Endothelial cell of umbilical vein (primary cell): ENCODE measurements around the gene SMARCA4. TPM values are rescaled to one million over a fixed set of nuclear protein-coding genes. Genes with fewer than 3 reads are reported as not detected.

Experiments
- BruUV-seq: library from RNA; stranded (reverse); fragments of 400-500 nt; replicated peaks from 2 replicates; lab custom pipeline; 2021; lab: Mats Ljungman, UMichigan
- CTCF ChIA-PET: fragments of 300-600, 350-600 bp; sonication (Branson Sonifier 250); formaldehyde crosslinking; loops from one replicate; lab custom pipeline; 2021; ENCODE audit warnings: antibody characterized with exemption, inconsistent platforms; lab: Charles Lee
- POLR2A ChIA-PET: fragments of 300-600, 350-600 bp; sonication (Branson Sonifier 250); formaldehyde crosslinking; loops from one replicate; lab custom pipeline; 2021; ENCODE audit warnings: antibody characterized with exemption, inconsistent platforms; lab: Charles Lee
- DNase-seq: peaks from one replicate; pipeline ENCODE4 v3.0.0-alpha.2; 2011; ENCODE audit warnings: low read depth, low spot score
- FAIRE-seq: peaks from 2 replicates; lab custom pipeline; 2011; peaks lifted over from hg19 to GRCh38; lab: Jason Lieb, UNC
- H2AFZ ChIP-seq: 2 replicates; pipeline ENCODE4 v1.6.0; 2012; ENCODE audit warnings: low read depth, low read length, control low read depth, inconsistent platforms
- H3K27ac ChIP-seq: 2 replicates; pipeline ENCODE4 v1.5.1; 2011; ENCODE audit warnings: low read depth, mild to moderate bottlenecking, control low read depth, low read length, moderate library complexity; ENCODE audit not compliant: insufficient read depth
- H3K27me3 ChIP-seq, 2 experiments: 2 replicates each; pipeline versions ENCODE4 v1.6.0 to v1.6.1; 2011; ENCODE audit warnings: low read length in 2 of 2, mixed read lengths in 1 of 2; ENCODE audit not compliant: control insufficient read depth in 2 of 2, insufficient read depth in 2 of 2
- H3K36me3 ChIP-seq, 2 experiments: 2 replicates in 1 of 2; 3 replicates in 1 of 2; pipeline ENCODE4 v1.5.1; 2011; ENCODE audit warnings: low read length in 2 of 2, mild to moderate bottlenecking in 1 of 2, moderate library complexity in 1 of 2; ENCODE audit not compliant: control insufficient read depth in 2 of 2, insufficient read depth in 2 of 2; ENCODE audit errors: extremely low read depth in 1 of 2
- H3K4me1 ChIP-seq: 3 replicates; pipeline ENCODE4 v1.5.1; 2011; ENCODE audit warnings: mild to moderate bottlenecking, low read length; ENCODE audit not compliant: control insufficient read depth, insufficient read depth; ENCODE audit errors: extremely low read depth
- H3K4me2 ChIP-seq: 2 replicates; pipeline ENCODE4 v1.6.1; 2011; ENCODE audit warnings: low read length, control low read depth, mixed read lengths; ENCODE audit not compliant: insufficient read depth
- H3K4me3 ChIP-seq, 3 experiments: fragments of 200-600 bp in 1 of 3; sonication (generic), shearing (Covaris generic) in 1 of 3; replicated peaks in 1 of 3; 2 replicates each; pipeline ENCODE4 v1.5.1; 2011 to 2016; ENCODE audit warnings: control low read depth in 3 of 3, low read length in 3 of 3, mild to moderate bottlenecking in 2 of 3, inconsistent platforms in 1 of 3, low read depth in 1 of 3, moderate library complexity in 1 of 3; ENCODE audit not compliant: insufficient read depth in 1 of 3
- H3K79me2 ChIP-seq: 2 replicates; pipeline ENCODE4 v1.6.0; 2012; ENCODE audit warnings: low read length, inconsistent platforms; ENCODE audit not compliant: control insufficient read depth, insufficient read depth
- H3K9ac ChIP-seq: replicated peaks from 2 replicates; pipeline ENCODE3; 2011; ENCODE audit warnings: low read length, control low read depth; ENCODE audit not compliant: insufficient read depth; ENCODE audit errors: extremely low read depth
- H3K9me1 ChIP-seq: replicated peaks from 3 replicates; pipeline ENCODE4 v1.6.0; 2011; ENCODE audit warnings: mild to moderate bottlenecking, low read length; ENCODE audit not compliant: control insufficient read depth, insufficient read depth; ENCODE audit errors: extremely low read depth
- H3K9me3 ChIP-seq: replicated peaks from 2 replicates; pipeline ENCODE4 v1.5.1; 2012; ENCODE audit warnings: low read length, inconsistent platforms; ENCODE audit not compliant: control insufficient read depth, insufficient read depth
- H4K20me1 ChIP-seq: replicated peaks from 2 replicates; pipeline ENCODE3; 2011; ENCODE audit warnings: mild to moderate bottlenecking, low read length; ENCODE audit not compliant: control insufficient read depth, insufficient read depth; ENCODE audit errors: extremely low read depth
- EZH2 ChIP-seq: IDR thresholded peaks from 2 replicates; pipeline ENCODE4 v1.6.1; 2012; ENCODE audit warnings: borderline replicate concordance, low read depth, mild to moderate bottlenecking, moderate library complexity, low read length, inconsistent platforms; ENCODE audit not compliant: severe bottlenecking
- FOS ChIP-seq: IDR thresholded peaks from 2 replicates; pipeline ENCODE4 v1.6.1; 2011; ENCODE audit warnings: mild to moderate bottlenecking, low read length, moderate library complexity, borderline replicate concordance; ENCODE audit not compliant: insufficient read depth
- GATA2 ChIP-seq: IDR thresholded peaks from 2 replicates; pipeline ENCODE4 v1.7.0; 2011; ENCODE audit warnings: low read depth, mild to moderate bottlenecking, moderate library complexity, mixed read lengths, low read length; ENCODE audit not compliant: insufficient read length, insufficient read depth
- JUN ChIP-seq: IDR thresholded peaks from 2 replicates; pipeline ENCODE4 v1.6.1; 2011; ENCODE audit warnings: borderline replicate concordance, low read depth; ENCODE audit not compliant: insufficient read length, insufficient read depth
- MAX ChIP-seq: IDR thresholded peaks from 2 replicates; pipeline ENCODE4 v1.6.1; 2011; ENCODE audit not compliant: insufficient read depth, insufficient read length
- MYC ChIP-seq: IDR thresholded peaks from one replicate; pipeline ENCODE4 v1.6.1; 2011; ENCODE audit warnings: mild to moderate bottlenecking, low read depth, low read length
- POLR2A ChIP-seq: IDR thresholded peaks from 2 replicates; pipeline ENCODE4 v1.6.1; 2012; ENCODE audit warnings: low read depth, mild to moderate bottlenecking, control low read depth, low read length
- POLR2AphosphoS5 ChIP-seq: IDR thresholded peaks from 2 replicates; pipeline ENCODE4 v1.6.1; 2012; ENCODE audit warnings: low read depth, mild to moderate bottlenecking, control low read depth, low read length, moderate library complexity; ENCODE audit not compliant: insufficient read depth
- dilution Hi-C: fragments of 300-500 bp; cut with MboI; formaldehyde crosslinking; loops from one replicate; pipeline ENCODE4 v1.15.0; 2019; ENCODE audit warnings: low sequenced_read_pairs; ENCODE audit not compliant: extremely low pct_ligation_motif_present
- intact Hi-C: fragments of 100-400 bp; cut with micrococcal nuclease; formaldehyde crosslinking; loops from one replicate; pipeline ENCODE4 v1.10.0; 2022
- polyA plus RNA-seq, 4 experiments: library from polyadenylated mRNA; depleted of rRNA in 3 of 4; stranded (reverse) in 3 of 4; unstranded in 1 of 4; fragments of >200 nt; gene quantifications; 2 replicates each; pipeline versions ENCODE4 v1.2.1 to v1.2.3, GENCODE V29; 2011 to 2012; ENCODE audit warnings: missing spikeins in 1 of 4
- total RNA-seq: library from RNA; stranded (reverse); gene quantifications from 2 replicates; pipeline ENCODE4 v1.2.3, GENCODE V29; 2021
- TF ChIP-seq, protein P1 (sequence below), 2 donors: IDR thresholded peaks; 1 replicate in 1 of 2; 2 replicates in 1 of 2; pipeline ENCODE4 v1.5.1; 2011; ENCODE audit warnings: low read length in 2 of 2, mild to moderate bottlenecking in 2 of 2, moderate library complexity in 2 of 2, control low read depth in 1 of 2, inconsistent platforms in 1 of 2, low read depth in 1 of 2; ENCODE audit not compliant: insufficient read depth in 1 of 2; ENCODE audit errors: extremely low read depth in 1 of 2

Gene SMARCA4
- total and polyA plus RNA-seq, 2 donors (not counting 3 experiments of a cell fraction or from before 2014, with no cell fraction given) = 65.0 to 177 TPM

DNA sequence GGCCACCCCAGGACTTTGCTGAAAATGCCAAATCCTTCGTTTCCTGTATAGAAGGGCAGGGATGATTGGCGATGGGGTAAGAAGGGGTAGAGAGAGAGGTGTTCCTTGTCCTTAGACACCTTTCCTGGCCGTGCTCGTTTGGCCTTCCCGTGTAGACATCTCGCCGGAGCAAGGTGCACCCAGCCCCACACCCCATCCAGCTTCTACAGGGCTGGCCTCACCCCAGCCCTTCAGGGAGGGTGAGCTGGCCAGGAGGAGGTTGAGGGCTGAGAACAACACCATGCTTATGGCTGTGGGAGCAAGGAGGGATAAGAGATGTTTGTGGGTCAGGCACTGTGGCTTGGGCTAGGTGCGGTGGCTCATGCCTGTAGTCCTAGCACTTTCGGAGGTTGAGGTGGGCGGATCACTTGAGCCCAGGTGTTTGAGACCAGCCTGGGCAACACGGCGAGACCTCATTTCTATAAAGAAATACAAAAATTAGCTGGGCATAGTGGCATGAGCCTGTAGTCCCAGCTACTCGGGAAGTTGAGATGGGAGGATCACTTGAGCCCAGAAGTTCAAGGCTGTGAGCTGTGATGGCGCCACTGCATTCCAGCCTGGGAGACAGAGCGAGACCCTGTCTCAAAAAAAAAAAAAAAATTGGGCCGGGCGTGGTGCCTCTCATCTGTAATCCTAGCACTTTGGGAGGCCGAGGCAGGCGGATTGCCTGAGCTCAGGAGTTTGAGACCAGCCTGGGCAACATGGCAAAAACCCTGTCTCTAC, 15.5 kb downstream of the SMARCA4 start:
- H3K27ac ChIP-seq = no peak overlapping the region
- DNase-seq = no peak
- H3K27me3 ChIP-seq = no peaks in the 10 kb centered on the region
- H3K9ac ChIP-seq = no peak overlapping the region
- H3K36me3 ChIP-seq = peaks cover 0 to 2% of the 10 kb centered on the region in 2 experiments
- H3K9me1 ChIP-seq = no peaks in the 10 kb centered on the region
- no peaks in the 10 kb centered on the region for H3K9me3 ChIP-seq
- H3K4me1 ChIP-seq = peaks cover 7% of the 10 kb centered on the region
- no peak overlapping the region for H2AFZ ChIP-seq
- TF ChIP-seq POLR2AphosphoS5 = no peak
- FAIRE-seq = peak; percentile 31
- H3K4me3 ChIP-seq = no peak overlapping the region
- BruUV-seq = no TSS peak
- no peaks in the 10 kb centered on the region for H4K20me1 ChIP-seq
- dilution Hi-C loops = no loop called here
- no peak overlapping the region for H3K4me2 ChIP-seq
- H3K79me2 ChIP-seq = peaks cover 94% of the 10 kb centered on the region
- ChIA-PET CTCF (interaction anchor here (0.9 to 3.6 kb wide), 8 partner anchors 14 to 89 kb away, joined by 3 to 24 read pairs (median 4); partner anchors contain the start of gene SMARCA4), POLR2A (no interaction called here)
- intact Hi-C loops = no loop called here

GRCh38 chr19:10977742-10978092, 16.9 kb downstream of the SMARCA4 start:
- POLR2A ChIA-PET = no interaction called here
- Histone ChIP-seq H2AFZ (no peak overlapping the region), H3K27ac (no peak overlapping the region), H3K36me3 (peaks cover 0 to 6% of the 10 kb centered on the region in 2 experiments), H3K27me3 (no peaks in the 10 kb centered on the region), H3K9me1 (no peaks in the 10 kb centered on the region), H3K9ac (no peak overlapping the region), H4K20me1 (no peaks in the 10 kb centered on the region), H3K4me2 (no peak overlapping the region), H3K79me2 (peaks cover 91% of the 10 kb centered on the region), H3K9me3 (no peaks in the 10 kb centered on the region), H3K4me1 (peaks cover 7% of the 10 kb centered on the region), H3K4me3 (no peak overlapping the region)
- DNase-seq = no peak
- dilution Hi-C loops = no loop called here
- intact Hi-C loops = no loop called here
- CTCF ChIA-PET = interaction anchor here (3.6 kb wide), 1 partner anchor 41 kb away, joined by 24 read pairs; no protein-coding TSS in a partner anchor
- TF ChIP-seq JUN (no peak), FOS (no peak), EZH2 (no peak), MYC (no peak), POLR2A (no peak), MAX (no peak), POLR2AphosphoS5 (no peak), GATA2 (no peak)
- TF ChIP-seq, protein P1, sequence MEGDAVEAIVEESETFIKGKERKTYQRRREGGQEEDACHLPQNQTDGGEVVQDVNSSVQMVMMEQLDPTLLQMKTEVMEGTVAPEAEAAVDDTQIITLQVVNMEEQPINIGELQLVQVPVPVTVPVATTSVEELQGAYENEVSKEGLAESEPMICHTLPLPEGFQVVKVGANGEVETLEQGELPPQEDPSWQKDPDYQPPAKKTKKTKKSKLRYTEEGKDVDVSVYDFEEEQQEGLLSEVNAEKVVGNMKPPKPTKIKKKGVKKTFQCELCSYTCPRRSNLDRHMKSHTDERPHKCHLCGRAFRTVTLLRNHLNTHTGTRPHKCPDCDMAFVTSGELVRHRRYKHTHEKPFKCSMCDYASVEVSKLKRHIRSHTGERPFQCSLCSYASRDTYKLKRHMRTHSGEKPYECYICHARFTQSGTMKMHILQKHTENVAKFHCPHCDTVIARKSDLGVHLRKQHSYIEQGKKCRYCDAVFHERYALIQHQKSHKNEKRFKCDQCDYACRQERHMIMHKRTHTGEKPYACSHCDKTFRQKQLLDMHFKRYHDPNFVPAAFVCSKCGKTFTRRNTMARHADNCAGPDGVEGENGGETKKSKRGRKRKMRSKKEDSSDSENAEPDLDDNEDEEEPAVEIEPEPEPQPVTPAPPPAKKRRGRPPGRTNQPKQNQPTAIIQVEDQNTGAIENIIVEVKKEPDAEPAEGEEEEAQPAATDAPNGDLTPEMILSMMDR (IDR thresholded peaks at IDR 0.05; ENCODE audit: extremely low read depth in 1 of 2, insufficient read depth in 1 of 2, low read depth in 1 of 2, low read length in 2 of 2) = no peak
- no peak for FAIRE-seq
- BruUV-seq = no TSS peak
